IMR-90 (cell line): Measurements from ENCODE around the gene TGFB2. TPM values are rescaled to one million over a fixed set of nuclear protein-coding genes. Genes with fewer than 3 reads are reported as not detected.

Source experiments
- ATAC-seq: fragments of 200-7000 bp; cut with Tn5 transposase; 2 replicates; pipeline ENCODE4 v1.9.1; 2020; ENCODE audit warnings: low read depth, mild to moderate bottlenecking, moderate library complexity
- BruUV-seq: library from RNA; stranded (reverse); fragments of 400-500 nt; replicated peaks from 2 replicates; lab custom pipeline; 2021; lab: Mats Ljungman, UMichigan
- CTCF ChIA-PET: fragments of 300-600 bp; formaldehyde crosslinking; extraction: SDS; loops from one replicate; lab custom pipeline; 2021; ENCODE audit warnings: antibody characterized with exemption; lab: Yijun Ruan, JAX
- POLR2A ChIA-PET: fragments of 300-600 bp; sonication (Branson Sonifier 250); formaldehyde crosslinking; loops from one replicate; lab custom pipeline; 2022; ENCODE audit warnings: antibody characterized with exemption; ENCODE audit not compliant: unreplicated experiment; lab: Charles Lee
- DNase-seq: peaks from one replicate; pipeline ENCODE4 v3.0.0; 2013
- H2AFZ ChIP-seq: replicated peaks from 2 replicates; pipeline ENCODE3; 2013; ENCODE audit warnings: low read length, mild to moderate bottlenecking; ENCODE audit not compliant: poor library complexity
- H2AK5ac ChIP-seq: 2 replicates; pipeline ENCODE4 v1.6.1; 2013; ENCODE audit warnings: low read depth, low read length, inconsistent platforms
- H2AK9ac ChIP-seq: replicated peaks from 2 replicates; pipeline ENCODE3; 2013; ENCODE audit warnings: mild to moderate bottlenecking, low read depth, low read length, moderate library complexity; ENCODE audit not compliant: poor library complexity
- H2BK120ac ChIP-seq: 2 replicates; pipeline ENCODE4 v1.6.1; 2013; ENCODE audit warnings: low read depth, low read length, inconsistent platforms
- H2BK15ac ChIP-seq: 3 replicates; pipeline ENCODE4 v1.6.1; 2013; ENCODE audit warnings: low read depth, low read length, inconsistent platforms
- H2BK20ac ChIP-seq: 2 replicates; pipeline ENCODE4 v1.6.1; 2013; ENCODE audit warnings: low read depth, mild to moderate bottlenecking, inconsistent platforms, low read length, moderate library complexity
- H2BK5ac ChIP-seq: 2 replicates; pipeline ENCODE4 v1.6.1; 2013; ENCODE audit warnings: mild to moderate bottlenecking, low read depth, low read length, inconsistent platforms; ENCODE audit not compliant: poor library complexity, severe bottlenecking
- H3K14ac ChIP-seq: replicated peaks from 2 replicates; pipeline ENCODE4 v1.6.1; 2013; ENCODE audit warnings: low read depth, low read length, inconsistent platforms
- H3K18ac ChIP-seq: 2 replicates; pipeline ENCODE4 v1.6.1; 2013; ENCODE audit warnings: low read depth, low read length, control low read depth
- H3K23ac ChIP-seq: 2 replicates; pipeline ENCODE4 v1.6.1; 2013; ENCODE audit warnings: low read depth, low read length, inconsistent platforms
- H3K27ac ChIP-seq: 2 replicates; pipeline ENCODE4 v1.5.1; 2013; ENCODE audit warnings: mild to moderate bottlenecking, control low read depth, low read length; ENCODE audit not compliant: insufficient read depth
- H3K27me3 ChIP-seq: 2 replicates; pipeline ENCODE4 v1.6.1; 2013; ENCODE audit warnings: low read length; ENCODE audit not compliant: control insufficient read depth, insufficient read depth
- H3K36me3 ChIP-seq: 2 replicates; pipeline ENCODE4 v1.6.1; 2013; ENCODE audit warnings: low read length, mixed read lengths; ENCODE audit not compliant: control insufficient read depth, insufficient read depth
- H3K4ac ChIP-seq: 2 replicates; pipeline ENCODE4 v1.6.1; 2013; ENCODE audit warnings: low read depth, low read length, inconsistent platforms
- H3K4me1 ChIP-seq: 2 replicates; pipeline ENCODE4 v1.6.1; 2013; ENCODE audit warnings: low read length, mixed read lengths; ENCODE audit not compliant: control insufficient read depth, insufficient read depth
- H3K4me2 ChIP-seq: 2 replicates; pipeline ENCODE4 v1.6.1; 2013; ENCODE audit warnings: low read depth, mild to moderate bottlenecking, control low read depth, low read length, moderate library complexity
- H3K4me3 ChIP-seq: 2 replicates; pipeline ENCODE4 v1.5.1; 2013; ENCODE audit warnings: low read depth, mild to moderate bottlenecking, control low read depth, low read length, moderate library complexity; ENCODE audit not compliant: insufficient read depth
- H3K56ac ChIP-seq: 2 replicates; pipeline ENCODE4 v1.6.1; 2013; ENCODE audit warnings: low read length, inconsistent platforms; ENCODE audit not compliant: insufficient read depth; ENCODE audit errors: extremely low read depth
- H3K79me1 ChIP-seq, 2 experiments: 2 replicates each; pipeline ENCODE4 v1.6.1; 2013; ENCODE audit warnings: low read length in 2 of 2, inconsistent platforms in 1 of 2, low read depth in 1 of 2
- H3K9ac ChIP-seq: 2 replicates; pipeline ENCODE4 v1.6.1; 2013; ENCODE audit warnings: low read depth, low read length, control low read depth
- H3K9me1 ChIP-seq: 2 replicates; pipeline ENCODE4 v1.6.1; 2013; ENCODE audit warnings: low read length, inconsistent platforms; ENCODE audit not compliant: insufficient read depth
- H3K9me3 ChIP-seq: 2 replicates; pipeline ENCODE4 v1.6.1; 2013; ENCODE audit warnings: low read length; ENCODE audit not compliant: control insufficient read depth, insufficient read depth
- H4K20me1 ChIP-seq: 2 replicates; pipeline ENCODE4 v1.6.1; 2013; ENCODE audit warnings: low read length, inconsistent platforms; ENCODE audit not compliant: insufficient read depth
- H4K5ac ChIP-seq: 2 replicates; pipeline ENCODE4 v1.6.1; 2013; ENCODE audit warnings: mild to moderate bottlenecking, low read depth, low read length, control low read depth
- H4K8ac ChIP-seq, 2 experiments: 2 replicates each; pipeline ENCODE4 v1.6.1; 2013; ENCODE audit warnings: low read depth in 2 of 2, low read length in 2 of 2, control low read depth in 1 of 2, inconsistent platforms in 1 of 2
- H4K91ac ChIP-seq: 2 replicates; pipeline ENCODE4 v1.6.1; 2013; ENCODE audit warnings: low read depth, low read length, inconsistent platforms; ENCODE audit not compliant: insufficient read depth
- BHLHE40 ChIP-seq: fragments of 150-350 bp; IDR thresholded peaks from 2 replicates; pipeline ENCODE4 v1.6.1; 2016; ENCODE audit warnings: mild to moderate bottlenecking, low read depth, low read length
- CEBPB ChIP-seq: IDR thresholded peaks from 2 replicates; pipeline ENCODE4 v1.6.1; 2012; ENCODE audit warnings: low read depth, low read length, improper control_type of control experiment
- MXI1 ChIP-seq: IDR thresholded peaks from 2 replicates; pipeline ENCODE4 v1.6.1; 2012; ENCODE audit warnings: low read depth, mild to moderate bottlenecking, low read length, moderate library complexity, borderline replicate concordance
- POLR2A ChIP-seq: IDR thresholded peaks from 2 replicates; pipeline ENCODE4 v1.6.1; 2012; ENCODE audit warnings: mild to moderate bottlenecking, low read depth, low read length
- RAD21 ChIP-seq: IDR thresholded peaks from 2 replicates; pipeline ENCODE4 v1.6.1; 2012; ENCODE audit warnings: low read length, improper control_type of control experiment
- RFX5 ChIP-seq: IDR thresholded peaks from 2 replicates; pipeline ENCODE4 v1.8.0; 2012; ENCODE audit warnings: low read depth, mild to moderate bottlenecking, low read length, moderate library complexity
- WGBS, 2 experiments: methylation state at CpG; one replicate each; pipeline versions ENCODE4 v1.1.5 to v1.1.7; 2013; ENCODE audit warnings: missing lambda C conversion rate in 2 of 2; ENCODE audit not compliant: insufficient read length in 1 of 2; ENCODE audit errors: extremely low coverage in 2 of 2; 5-methylcytosine and 5-hydroxymethylcytosine counted together
- dilution Hi-C: fragments of 300-500 bp; cut with HindIII; formaldehyde crosslinking; loops from one replicate; pipeline ENCODE4 v1.14.3; 2018; ENCODE audit warnings: low sequenced_read_pairs; ENCODE audit not compliant: unreplicated experiment
- in situ Hi-C: fragments of 300-500 bp; cut with MboI; formaldehyde crosslinking; loops from 3 replicates; pipeline ENCODE4 v1.14.3; 2019; ENCODE audit warnings: low sequenced_read_pairs, inconsistent platforms, mixed read lengths
- intact Hi-C: fragments of 100-400 bp; cut with micrococcal nuclease; formaldehyde crosslinking; loops from 2 replicates; pipeline ENCODE4 v1.10.0; 2022
- polyA plus RNA-seq, 3 experiments: library from polyadenylated mRNA; depleted of rRNA; stranded (reverse); fragments of >200 nt; gene quantifications; 2 replicates each; pipeline ENCODE4 v1.2.3, GENCODE V29; 2012; ENCODE audit warnings: low replicate concordance in 1 of 3
- total RNA-seq: library from RNA; depleted of rRNA; stranded (reverse); fragments of >200 nt; gene quantifications from 2 replicates; pipeline ENCODE4 v1.2.3, GENCODE V29; 2012

The TGFB2 gene
- total and polyA plus RNA-seq, 2 of the 4 experiments (the other 2 are of a cell fraction) = 3.7 to 3.8 TPM

DNA sequence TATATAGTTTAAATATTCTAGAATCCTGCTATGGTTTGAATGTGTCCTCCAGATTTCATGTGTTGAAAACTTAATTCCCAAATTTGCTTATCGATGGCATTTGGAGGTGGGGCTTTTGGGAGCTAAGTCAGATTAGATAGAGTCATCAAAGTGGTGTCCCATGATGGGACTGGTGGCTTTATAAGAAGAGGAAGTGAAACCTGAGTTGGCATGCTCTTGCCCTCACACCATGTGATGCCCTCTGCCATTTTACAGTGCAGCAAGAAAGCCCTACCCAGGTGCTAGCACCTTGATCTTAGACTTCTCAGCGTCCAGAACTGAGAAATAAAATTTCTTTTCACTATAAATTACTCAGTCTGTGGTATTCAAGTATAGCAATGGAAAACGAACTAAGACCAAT, 111.3 kb downstream of the TGFB2 start:
- no TSS peak for BruUV-seq
- H2AFZ ChIP-seq = no peak overlapping the region
- no peak overlapping the region for H2BK5ac ChIP-seq
- H3K9me1 ChIP-seq = peaks cover 11% of the 10 kb centered on the region; the same call in 1 of the 2 replicates
- dilution Hi-C loops (no loop called here), in situ Hi-C loops (no loop called here), intact Hi-C loops (no loop called here)
- ATAC-seq (no peak), DNase-seq (no peak)
- H2AK5ac ChIP-seq = no peak overlapping the region
- no peak overlapping the region for H3K56ac ChIP-seq
- no peaks in the 10 kb centered on the region for H3K9me3 ChIP-seq
- no peak overlapping the region for H4K5ac ChIP-seq
- peaks cover 13% of the 10 kb centered on the region for H3K4me1 ChIP-seq
- no peaks in the 10 kb centered on the region for H4K20me1 ChIP-seq
- no peak overlapping the region for H2AK9ac ChIP-seq
- H3K23ac ChIP-seq = no peak overlapping the region
- no peak overlapping the region for H3K4me3 ChIP-seq
- no peak overlapping the region for H3K14ac ChIP-seq
- 80% methylated on average over 1 of the region's 3 CpGs; no CpG with 5 or more reads in 1 of the 2 experiments for WGBS, 2 experiments
- no peak overlapping the region for H3K9ac ChIP-seq
- no peak overlapping the region for H3K4me2 ChIP-seq
- no peaks in the 10 kb centered on the region for H3K79me1 ChIP-seq
- no peak overlapping the region for H4K91ac ChIP-seq
- TF ChIP-seq BHLHE40 (no peak), CEBPB (no peak), RFX5 (no peak), MXI1 (no peak), POLR2A (no peak), RAD21 (no peak)
- no peak overlapping the region for H3K27ac ChIP-seq
- no peaks in the 10 kb centered on the region for H3K27me3 ChIP-seq
- H3K4ac ChIP-seq = no peak overlapping the region
- H2BK20ac ChIP-seq = no peak overlapping the region
- H3K36me3 ChIP-seq = no peaks in the 10 kb centered on the region
- ChIA-PET POLR2A (no interaction called here), CTCF (no interaction called here)
- H2BK120ac ChIP-seq = no peak overlapping the region
- no peak overlapping the region for H4K8ac ChIP-seq
- H3K18ac ChIP-seq = no peak overlapping the region
- H2BK15ac ChIP-seq = no peak overlapping the region
